Ureter (tissue), 1 donor: ENCODE measurements around the gene ARMC7. TPM values are rescaled to one million over a fixed set of nuclear protein-coding genes. Genes with fewer than 3 reads are reported as not detected.
"Not testable (repeated sequence)": the region's sequence is repeated elsewhere in the genome, so short reads cannot be mapped to it uniquely, and the experiment has no call there.

Source experiments
- DNase-seq: peaks from one replicate; pipeline ENCODE4 v3.0.0-alpha.2; 2020; ENCODE audit warnings: low spot score
- total RNA-seq: library from RNA; stranded (reverse); gene quantifications from one replicate; pipeline ENCODE4 v1.2.4, GENCODE V29; 2023
- donor health status: DM: yes; HTN: yes; CAD: no.

ARMC7 gene
- total RNA-seq, 1 donor from 2014 or later: 13.8 TPM

DNA sequence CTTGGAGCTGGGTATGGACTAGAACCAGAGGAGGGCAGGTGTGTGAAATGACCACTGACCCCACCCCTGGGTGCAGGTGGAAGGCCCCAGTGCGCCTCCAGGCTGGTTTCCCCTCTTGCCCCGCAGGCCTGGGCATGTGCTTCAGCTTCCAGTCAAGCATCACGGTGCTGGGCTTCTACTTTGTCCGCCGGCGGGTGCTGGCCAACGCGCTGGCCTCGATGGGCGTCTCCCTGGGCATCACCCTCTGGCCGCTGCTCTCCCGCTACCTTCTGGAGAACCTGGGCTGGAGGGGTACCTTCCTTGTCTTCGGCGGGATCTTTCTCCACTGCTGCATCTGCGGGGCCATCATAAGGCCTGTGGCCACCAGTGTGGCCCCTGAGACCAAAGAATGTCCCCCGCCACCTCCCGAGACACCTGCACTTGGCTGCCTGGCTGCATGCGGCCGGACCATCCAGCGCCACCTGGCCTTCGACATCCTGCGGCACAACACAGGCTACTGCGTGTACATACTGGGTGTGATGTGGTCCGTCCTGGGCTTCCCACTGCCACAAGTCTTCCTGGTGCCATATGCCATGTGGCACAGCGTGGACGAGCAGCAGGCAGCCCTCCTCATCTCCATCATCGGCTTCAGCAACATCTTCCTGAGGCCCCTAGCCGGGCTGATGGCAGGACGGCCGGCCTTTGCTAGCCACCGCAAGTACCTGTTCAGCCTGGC is 9.7 kb upstream of the ARMC7 start:
- no peak for DNase-seq

DNA sequence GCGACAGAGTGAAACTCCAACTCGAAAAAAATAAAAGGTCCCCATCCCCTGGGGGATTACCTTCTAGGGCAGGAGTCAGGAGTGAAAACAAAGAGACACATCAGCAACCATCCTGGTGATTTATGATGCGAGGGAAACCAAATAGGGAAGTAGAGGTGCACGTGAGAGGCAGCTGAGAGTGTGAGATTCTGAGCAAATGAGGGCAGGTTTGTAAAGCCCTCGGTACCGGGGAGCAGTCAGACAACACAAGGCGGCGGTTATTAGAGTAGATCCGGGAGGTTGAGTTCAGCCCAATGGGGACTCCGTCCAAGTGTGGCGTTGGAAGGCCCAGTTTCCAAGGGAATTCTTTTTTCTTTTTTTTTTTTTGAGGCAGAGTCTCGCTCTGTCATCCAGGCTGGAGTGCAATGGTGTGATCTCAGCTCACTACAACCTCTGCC is 7.4 kb upstream of the ARMC7 start:
- no peak for DNase-seq

DNA sequence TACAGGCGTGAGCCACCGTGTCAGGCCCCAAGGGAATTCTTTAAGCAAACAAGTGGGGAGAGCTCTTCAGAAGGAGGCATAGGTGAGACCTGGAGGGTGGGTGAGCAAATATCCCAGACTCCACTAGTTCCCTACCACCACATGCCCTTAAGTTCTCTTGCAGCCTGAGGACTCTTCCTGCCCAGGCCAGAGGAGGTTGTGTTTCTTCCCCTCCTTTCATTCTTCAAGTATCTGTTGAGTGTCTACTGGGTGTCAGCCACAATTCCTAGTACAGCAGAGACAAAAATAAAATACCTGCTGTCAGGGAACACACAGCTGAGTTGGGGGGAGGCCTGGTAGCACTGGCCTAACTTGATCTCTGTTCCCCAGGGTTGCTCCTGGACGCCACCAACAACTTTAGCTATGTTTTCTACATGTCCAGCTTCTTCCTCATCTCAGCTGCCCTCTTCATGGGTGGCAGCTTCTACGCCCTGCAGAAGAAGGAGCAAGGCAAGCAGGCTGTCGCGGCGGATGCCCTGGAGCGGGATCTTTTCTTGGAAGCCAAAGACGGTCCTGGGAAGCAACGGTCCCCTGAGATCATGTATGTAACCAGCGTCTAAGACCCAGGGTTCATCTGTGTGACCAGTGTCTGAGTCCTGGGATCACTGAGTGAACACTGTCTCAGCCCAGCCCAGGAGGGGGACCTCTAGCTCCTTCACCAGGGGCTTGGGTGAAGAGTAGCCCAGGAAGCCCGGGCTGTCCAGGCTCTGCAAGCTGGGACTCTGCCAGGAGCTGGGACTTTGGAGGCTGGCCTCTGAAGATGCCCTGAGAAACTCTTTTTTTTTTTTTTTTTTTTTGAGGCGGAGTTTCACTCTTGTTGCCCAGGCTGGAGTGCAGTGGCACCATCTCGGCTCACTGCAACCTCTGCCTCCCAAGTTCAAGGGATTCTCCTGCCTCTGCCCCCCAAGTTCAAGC is 5.9 kb upstream of the ARMC7 start:
- DNase-seq: no peak

DNA sequence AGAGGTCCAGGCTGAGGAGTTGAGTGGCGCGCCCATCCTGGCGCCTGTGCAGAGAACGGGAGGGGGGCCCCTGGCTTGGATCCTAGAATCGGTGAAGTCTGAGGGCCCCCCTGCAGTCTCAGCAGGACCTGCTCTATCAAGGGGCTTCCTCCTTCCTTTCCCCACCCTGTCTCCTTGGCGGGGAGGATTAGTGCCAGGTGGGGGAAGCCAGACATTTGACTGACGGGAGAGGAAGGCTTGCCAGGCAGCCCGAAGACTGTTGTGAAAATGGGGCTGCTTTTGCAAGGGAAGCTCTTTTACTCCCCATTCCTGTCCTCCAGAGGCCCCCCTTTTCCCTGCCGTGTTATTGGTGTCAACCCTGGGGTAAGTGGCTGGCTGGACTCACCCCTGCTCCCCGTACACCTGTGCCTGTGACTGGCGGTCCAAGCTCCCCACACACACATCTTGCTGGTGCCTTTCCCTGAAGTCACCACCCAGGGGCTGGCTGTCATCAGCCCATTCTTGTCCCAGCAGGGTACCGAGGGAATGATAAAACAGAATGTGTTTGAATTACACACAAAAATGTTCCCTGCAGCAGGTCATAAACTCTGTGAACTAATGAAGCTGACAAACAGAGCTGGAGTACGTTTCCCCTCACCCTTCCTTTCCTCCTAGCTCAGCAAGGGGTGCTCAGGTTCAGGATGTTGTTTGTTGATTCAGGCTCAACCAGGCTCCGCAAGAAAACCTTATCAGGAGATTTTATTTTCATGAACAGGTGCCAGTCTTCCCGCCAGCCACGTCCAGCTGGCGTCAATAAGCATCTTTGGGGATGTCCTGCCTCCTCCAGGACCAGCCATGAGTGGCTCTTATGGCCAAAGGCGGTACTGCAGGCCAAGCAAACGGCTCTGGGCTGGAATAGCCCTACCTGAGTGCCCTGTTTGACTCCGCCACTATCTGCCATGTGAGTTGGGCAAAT is 4.4 kb upstream of the ARMC7 start:
- peak; percentile 73 for DNase-seq

DNA sequence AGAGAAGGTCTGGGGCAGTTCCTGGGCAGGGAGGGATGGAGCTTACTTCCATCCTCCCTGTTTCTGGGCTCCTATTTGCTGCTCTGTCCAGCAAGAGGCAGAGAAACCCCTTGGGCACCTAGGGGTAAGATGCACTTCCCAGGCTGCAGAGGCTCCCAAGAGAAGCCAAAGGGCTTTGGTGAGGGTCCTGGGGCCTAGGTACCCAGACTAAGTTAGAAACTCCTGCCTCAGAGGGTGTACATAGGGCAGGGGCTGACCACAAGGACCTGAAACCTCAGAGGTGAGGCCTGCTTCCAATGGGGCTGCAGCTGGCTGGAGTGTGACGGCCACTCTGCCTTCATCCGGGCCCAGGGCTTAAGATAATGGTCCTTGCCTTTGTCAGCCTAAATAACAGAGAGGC is 1.6 kb upstream of the ARMC7 start:
- no peak for DNase-seq

DNA sequence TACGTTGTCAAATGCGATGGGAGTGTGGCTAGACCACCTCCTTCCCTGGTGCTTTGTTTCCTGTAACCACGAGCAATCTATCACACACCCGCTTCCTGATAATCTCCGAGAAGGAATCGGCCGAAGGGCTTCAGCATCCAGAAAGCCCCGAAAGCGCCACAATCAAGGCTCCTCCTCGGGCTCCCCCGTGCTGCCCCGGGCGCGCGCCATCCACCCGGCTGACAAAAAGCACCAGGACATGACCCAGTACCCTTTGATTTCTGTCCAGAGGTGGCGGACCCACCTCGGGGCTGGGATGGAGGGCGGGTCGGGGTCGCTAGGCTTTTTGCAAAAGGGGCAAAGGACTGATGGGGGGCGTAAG is 743 bp upstream of the ARMC7 start:
- no peak for DNase-seq

DNA sequence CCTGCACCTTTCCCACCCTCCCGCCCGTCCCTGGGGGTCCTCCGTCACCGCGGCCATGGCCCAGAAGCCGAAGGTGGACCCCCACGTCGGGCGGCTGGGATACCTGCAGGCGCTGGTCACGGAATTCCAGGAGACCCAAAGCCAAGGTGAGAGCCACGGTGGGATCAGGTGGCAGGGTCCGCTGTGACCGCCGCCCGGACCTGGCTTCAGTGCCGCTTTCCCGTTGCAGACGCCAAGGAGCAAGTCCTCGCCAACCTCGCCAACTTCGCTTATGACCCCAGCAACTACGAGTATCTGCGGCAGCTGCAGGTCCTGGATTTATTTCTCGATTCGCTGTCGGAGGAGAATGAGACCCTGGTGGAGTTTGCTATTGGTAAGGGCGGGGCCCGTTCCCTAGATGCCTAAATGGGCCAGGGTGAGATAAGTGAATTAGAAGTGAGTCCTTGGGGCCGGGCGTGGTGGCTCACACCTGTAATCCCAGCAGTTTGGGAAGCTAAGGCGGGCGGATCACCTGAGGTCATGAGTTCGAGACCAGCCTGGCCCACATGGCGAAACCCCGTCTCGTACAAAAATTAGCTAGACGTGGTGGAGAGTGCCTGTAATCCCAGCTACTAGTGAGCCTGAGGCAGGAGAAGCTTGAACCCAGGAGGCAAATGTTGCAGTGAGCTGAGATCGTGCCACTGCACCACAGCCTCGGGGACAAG is 617 bp downstream of the ARMC7 start:
- no peak for DNase-seq

DNA sequence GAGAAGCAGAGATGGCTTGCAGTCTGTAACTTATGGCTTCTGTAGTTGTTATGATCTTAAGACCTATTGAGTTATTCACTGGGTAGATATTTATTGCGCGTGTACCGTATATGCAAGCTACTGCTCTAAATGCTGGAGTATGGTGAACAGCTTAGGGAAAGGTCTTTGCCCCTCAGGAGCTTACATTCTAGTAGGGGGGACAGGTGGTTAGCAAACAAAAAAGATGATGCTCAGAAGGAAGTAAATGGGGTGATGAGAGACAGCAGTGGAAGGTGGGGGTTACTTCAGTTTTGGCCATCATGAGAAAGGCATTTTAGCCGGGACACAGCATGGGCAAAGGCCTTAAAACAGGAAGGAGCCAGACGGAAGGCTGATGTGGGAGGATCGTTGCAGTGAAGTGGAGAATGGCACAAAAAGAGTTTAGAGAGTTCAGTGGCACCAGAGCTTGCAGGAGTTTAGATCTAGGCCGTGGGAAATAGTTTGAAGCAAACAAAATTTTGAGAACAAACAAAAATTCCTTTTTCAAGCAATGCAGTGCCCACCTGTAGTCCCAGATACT is 2.1 kb downstream of the ARMC7 start:
- DNase-seq: no peak

DNA sequence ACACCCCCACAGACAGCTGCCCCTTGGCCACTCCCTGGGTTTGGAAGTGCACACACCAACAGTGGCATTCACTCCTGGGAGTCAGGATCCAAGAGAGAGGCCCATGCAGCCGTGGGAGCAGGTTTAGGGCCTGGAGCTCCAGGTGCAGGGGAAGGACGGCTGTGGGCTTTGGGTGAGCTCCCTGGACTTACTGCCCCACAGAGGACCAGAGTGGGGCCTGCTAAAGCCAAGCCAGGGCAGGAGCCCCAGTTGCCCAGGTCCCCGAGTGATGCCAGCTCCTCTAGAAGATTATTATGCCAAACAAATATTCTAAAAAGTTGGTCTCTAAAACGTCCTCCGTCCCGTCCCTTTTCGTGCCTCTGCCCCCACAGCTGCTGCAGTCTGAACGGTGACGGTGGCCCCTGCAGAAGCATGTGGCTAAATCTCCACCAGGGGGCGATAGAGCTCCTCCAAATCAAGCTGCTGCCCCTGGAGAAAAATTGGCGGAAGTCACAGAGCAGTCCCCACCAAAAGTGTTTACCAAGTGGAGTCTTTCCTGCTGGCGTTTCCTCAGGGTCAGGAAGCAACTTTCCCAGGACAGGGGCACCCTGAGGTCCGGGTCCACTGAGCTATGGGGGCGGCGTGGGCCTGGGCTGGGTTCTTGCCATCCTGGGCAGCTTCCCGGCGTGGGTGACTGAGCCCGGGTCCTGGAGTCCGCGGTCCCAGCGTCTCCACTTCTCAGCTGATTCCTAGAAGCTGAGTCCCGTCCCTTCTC is 4.2 kb downstream of the ARMC7 start:
- DNase-seq: peak; percentile 94

DNA sequence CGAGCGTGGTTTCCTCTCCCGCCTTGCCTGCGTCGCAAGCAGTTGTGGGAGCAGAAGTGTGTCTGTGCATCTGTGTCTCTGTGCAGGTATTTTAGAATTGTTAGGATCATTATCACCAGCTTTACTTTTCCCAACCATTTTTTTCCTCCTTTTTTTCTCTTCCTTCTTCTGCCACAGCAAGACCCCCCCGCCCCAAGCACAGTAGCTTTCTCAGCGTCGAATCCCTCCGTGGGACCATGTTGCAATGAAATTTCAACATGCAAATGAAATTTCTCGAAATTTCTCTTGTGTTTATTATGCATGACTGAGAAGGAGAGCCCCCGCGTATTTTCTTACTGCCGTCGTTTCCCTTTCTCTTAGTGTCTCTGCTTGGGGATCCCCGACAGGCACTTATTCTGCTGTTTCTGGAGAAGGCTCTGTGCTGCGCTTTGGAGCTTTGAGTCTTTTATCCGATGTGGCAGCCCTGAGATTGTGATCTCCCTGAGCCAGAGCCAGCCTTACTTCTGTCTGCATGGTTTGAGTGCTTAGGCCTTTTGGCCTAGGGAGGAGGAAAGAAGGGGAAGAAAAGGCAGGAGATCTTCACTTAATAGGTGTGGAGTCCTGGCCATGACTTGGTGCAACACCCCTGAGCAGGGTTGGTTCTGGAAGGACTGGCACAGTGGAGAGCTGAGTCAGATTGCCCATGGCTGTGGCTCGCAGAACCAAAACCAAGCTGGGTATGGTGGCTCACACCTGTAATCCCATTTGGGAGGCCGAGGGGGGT is 5.0 kb downstream of the ARMC7 start:
- DNase-seq: no peak

DNA sequence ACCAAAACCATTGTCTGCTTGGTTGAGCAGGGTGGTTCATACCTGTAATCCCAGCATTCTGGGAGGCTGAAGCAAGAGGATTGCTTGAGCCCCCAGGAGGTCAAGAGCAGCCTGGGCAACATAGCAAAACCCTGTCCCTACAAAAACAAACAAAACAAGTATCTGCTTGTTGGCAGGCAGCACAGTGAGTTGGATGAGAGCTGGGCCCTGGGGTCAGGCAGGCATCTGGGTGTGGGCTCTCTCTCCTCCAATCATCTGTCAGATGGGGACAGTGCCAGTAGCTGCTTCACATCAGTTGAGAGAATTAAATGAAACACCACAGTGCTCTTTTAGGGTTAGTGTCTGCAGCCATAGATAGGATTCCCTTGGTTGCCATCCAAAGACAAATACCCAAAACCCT is 5.8 kb downstream of the ARMC7 start:
- DNase-seq: no peak

DNA sequence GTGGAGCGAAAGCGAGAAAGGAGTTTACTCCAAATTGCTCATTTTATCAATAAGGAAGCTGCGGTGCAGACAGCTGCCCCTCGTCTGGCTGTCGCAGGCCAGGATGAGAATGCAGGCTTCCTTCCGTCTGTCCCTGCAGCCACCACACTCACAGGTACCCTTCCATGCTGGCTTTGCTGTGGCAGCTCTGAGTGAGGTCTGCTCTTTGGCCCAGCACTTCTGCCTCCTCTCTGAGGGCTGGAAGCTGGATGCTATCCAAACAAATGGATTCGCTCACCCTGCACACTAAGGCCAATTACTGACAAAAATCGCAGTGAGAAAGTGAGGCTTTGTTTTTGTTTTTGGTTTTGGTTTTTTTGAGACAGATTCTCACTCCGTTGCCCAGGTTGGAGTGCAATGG is 7.0 kb downstream of the ARMC7 start:
- DNase-seq: no peak

DNA sequence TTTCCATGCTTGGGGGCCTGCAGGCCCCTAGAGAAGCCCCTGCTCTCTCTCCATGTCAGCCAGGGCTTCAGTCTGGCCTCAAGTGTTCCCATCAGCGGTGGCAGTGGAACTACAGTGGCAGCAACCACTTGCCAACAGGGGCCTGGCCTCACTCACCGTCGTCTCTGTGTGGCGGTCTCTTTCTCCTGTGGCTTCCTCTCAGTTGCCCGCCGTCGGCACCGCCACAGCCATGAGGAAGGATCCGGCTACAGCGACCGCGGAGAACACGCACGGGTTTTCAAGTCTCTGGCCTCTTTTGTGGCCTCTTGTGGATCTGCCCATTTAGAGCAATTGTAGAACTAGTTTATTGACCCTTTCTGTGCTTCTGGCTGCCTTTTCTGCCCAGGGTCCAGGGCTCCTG is 8.5 kb downstream of the ARMC7 start:
- DNase-seq: no peak

DNA sequence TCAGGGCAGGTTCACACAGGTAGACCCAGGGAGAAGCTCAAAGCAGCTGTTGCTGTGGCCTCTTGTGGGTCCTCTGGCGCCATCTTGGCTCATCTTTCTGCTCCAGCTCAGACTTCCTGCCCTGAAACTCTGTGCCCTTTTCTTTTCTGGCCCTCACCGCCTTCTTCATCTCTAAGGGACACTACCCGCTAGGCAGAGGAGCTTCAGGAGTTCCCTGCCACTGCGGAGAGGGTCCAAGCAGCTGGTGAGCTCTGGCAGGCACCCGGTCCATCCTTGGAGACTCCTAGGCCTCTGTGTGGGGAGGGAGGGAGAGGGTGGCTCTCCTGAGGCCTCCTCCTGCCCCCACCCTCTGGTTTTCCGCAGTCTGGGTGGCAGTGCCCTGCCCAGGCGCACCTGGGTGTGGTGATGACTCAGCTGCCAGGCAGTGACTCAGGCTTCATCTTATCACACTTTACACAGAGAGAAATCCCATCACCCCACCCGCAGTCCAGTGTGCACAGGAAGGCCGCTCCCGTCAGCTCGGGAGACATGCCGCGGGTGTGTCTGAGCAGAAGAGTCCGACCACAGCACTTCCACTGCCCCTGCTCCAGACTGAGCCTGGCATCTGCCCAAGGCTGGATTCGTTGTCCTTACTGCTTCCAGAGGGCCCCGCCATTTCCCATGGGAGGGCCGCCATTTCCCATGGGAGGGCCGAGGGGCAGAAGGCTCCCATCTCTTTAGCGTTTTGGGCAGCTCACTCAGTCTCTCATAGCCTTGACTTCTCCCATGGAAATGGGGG is 14.5 kb downstream of the ARMC7 start:
- DNase-seq: peak; percentile 87

DNA sequence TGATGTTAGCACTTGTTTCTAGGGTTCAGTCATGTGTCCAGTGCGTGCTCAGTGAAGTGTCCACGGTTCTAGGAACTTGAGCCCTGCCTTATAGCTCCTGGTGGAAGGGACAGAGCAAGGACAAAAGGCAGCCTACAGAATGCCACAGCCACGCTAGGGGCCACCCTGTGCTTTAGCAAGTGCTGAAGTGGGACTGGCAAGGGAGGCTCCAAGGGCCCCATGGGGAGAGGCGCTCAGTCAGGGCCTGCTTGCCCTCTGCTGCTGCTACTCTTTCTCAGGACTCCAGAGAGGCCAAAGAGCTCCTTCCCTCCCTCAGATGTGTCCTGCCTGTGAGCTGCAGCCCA is 15.0 kb downstream of the ARMC7 start:
- no peak for DNase-seq

DNA sequence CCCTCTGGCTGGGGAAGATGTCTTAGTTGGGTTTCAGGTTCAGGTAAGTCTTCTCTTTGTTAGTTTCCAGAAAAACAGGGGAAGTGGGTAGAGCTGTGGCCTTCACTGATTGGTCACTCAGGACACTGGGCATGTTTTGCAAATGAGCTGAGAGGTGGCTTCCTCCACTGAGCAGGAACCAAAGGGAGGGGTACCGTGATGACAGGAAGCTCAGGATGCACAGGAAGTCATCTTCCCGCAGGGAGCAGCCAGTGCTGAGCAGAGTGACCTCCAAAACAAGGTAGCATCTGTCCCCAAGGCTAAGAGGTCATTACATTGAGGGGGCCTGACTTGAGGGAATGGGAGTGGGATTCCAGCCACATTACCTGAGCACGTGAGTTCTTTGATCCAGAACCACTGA is 16.2 kb downstream of the ARMC7 start:
- no peak for DNase-seq

DNA sequence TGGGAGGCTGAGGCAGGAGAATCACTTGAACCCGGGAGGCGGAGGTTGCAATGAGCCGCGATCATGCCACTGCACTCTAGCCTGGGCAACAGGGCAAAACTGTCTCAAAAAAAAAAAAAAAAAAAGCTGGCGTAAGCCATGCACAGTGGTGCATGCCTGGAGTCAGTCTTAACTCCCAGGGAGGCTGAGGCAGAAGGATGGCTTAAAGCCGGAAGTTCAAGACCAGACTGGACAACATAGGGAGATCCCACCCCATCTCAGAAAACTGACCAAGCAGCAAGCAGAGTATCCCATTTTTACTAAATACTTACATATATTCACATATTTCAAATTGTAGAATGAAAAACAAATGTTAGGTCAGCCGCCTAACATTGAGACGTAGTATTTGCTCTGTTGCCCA is 17.2 kb downstream of the ARMC7 start:
- no peak for DNase-seq

DNA sequence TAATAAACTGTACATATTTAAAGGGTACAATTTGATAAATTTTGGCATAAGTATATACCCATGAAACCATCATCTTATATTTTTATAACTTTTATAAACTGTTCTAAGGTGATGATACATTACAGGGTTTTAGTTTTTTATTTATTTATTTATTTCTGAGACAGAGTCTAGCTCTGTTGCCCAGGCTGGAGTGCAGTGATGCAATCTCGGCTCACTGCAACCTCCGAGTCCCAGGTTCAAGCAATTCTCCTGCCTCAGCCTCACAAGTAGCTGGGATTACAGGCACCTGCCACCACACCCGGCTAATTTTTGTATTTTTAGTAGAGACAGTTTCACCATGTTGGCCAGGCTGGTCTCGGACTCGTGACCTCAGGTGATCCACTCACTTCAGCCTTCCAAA is 18.2 kb downstream of the ARMC7 start:
- not testable (repeated sequence) for DNase-seq
